ENCODE results near the gene FRMPD2. TPM values are rescaled to one million over a fixed set of nuclear protein-coding genes. Genes with fewer than 3 reads are reported as not detected.

Gene FRMPD2
- total RNA-seq, 1 donor from 2014 or later, result not detected

DNA sequence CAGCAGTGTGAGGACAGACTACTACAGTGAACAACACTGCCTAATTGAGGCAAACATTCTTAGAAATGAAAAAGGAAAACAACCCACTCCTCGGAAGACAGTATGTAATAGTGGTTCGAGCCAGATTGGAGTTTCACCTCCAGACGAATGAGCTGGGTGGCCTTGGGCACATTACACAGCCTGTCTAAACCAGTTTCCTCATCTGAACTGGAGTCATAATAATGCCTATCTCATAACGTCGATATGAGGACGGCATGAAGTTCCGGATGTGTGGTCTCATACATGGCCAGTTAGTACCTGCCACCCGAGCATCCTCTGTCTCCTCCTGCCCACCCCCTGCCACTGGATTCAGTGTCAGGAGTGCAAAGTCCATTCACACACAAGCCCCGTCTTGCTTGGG is 15.8 kb upstream of the FRMPD2 start:
- Mint-ChIP-seq H3K27ac (ENCODE audit: unreplicated experiment) (peak overlapping the region; percentile 50), H3K36me3 (ENCODE audit: low read depth, unreplicated experiment) (no peaks in the 10 kb centered on the region), H3K27me3 (ENCODE audit: unreplicated experiment) (peaks cover 3% of the 10 kb centered on the region), H3K9me3 (ENCODE audit: unreplicated experiment) (no peaks in the 10 kb centered on the region), H3K4me3 (ENCODE audit: unreplicated experiment) (no peak overlapping the region), H3K4me1 (ENCODE audit: unreplicated experiment) (peaks cover 11% of the 10 kb centered on the region)
- no peak for DNase-seq (ENCODE audit: low spot score)
- no peak for TF ChIP-seq CTCF (IDR thresholded peaks at IDR 0.05; ENCODE audit: unreplicated experiment)

- Mint-ChIP-seq H3K4me1 (ENCODE audit: unreplicated experiment) (peaks cover 11% of the 10 kb centered on the region), H3K36me3 (ENCODE audit: low read depth, unreplicated experiment) (no peaks in the 10 kb centered on the region), H3K4me3 (ENCODE audit: unreplicated experiment) (no peak overlapping the region), H3K27ac (ENCODE audit: unreplicated experiment) (peak overlapping the region; percentile 50), H3K9me3 (ENCODE audit: unreplicated experiment) (no peaks in the 10 kb centered on the region), H3K27me3 (ENCODE audit: unreplicated experiment) (peaks cover 3% of the 10 kb centered on the region)
- DNase-seq (ENCODE audit: low spot score), result peak; percentile 75
- TF ChIP-seq CTCF (IDR thresholded peaks at IDR 0.05; ENCODE audit: unreplicated experiment), result peak; percentile 78
These were observed 15.2 kb upstream of the FRMPD2 start for GRCh38 chr10:48289501-48290238.

DNA sequence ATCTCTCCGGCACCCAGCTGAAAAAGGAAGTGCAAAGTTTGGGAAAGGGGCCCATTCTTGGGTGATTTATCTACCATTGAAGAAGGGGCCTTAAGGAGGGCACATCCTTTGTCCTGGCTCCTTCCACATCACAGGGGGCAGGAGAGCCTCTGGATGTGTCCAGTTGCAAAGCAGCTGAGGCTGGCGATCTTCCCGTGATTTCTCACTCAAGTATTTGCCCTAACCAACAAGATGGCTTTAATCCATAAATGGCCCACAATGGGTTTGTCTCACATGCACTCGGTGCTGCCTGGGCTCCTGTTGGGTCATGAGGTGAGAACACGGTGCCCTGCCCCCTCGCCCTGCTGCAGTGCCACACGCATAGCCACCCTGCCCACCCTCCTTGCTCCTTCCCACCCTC is 14.2 kb upstream of the FRMPD2 start:
- no peak for TF ChIP-seq CTCF (IDR thresholded peaks at IDR 0.05; ENCODE audit: unreplicated experiment)
- Mint-ChIP-seq H3K36me3 (ENCODE audit: low read depth, unreplicated experiment) (peaks cover 4% of the 10 kb centered on the region), H3K9me3 (ENCODE audit: unreplicated experiment) (no peaks in the 10 kb centered on the region), H3K27me3 (ENCODE audit: unreplicated experiment) (peaks cover 3% of the 10 kb centered on the region), H3K4me1 (ENCODE audit: unreplicated experiment) (peaks cover 11% of the 10 kb centered on the region), H3K4me3 (ENCODE audit: unreplicated experiment) (no peak overlapping the region), H3K27ac (ENCODE audit: unreplicated experiment) (no peak overlapping the region)
- no peak for DNase-seq (ENCODE audit: low spot score)

DNA sequence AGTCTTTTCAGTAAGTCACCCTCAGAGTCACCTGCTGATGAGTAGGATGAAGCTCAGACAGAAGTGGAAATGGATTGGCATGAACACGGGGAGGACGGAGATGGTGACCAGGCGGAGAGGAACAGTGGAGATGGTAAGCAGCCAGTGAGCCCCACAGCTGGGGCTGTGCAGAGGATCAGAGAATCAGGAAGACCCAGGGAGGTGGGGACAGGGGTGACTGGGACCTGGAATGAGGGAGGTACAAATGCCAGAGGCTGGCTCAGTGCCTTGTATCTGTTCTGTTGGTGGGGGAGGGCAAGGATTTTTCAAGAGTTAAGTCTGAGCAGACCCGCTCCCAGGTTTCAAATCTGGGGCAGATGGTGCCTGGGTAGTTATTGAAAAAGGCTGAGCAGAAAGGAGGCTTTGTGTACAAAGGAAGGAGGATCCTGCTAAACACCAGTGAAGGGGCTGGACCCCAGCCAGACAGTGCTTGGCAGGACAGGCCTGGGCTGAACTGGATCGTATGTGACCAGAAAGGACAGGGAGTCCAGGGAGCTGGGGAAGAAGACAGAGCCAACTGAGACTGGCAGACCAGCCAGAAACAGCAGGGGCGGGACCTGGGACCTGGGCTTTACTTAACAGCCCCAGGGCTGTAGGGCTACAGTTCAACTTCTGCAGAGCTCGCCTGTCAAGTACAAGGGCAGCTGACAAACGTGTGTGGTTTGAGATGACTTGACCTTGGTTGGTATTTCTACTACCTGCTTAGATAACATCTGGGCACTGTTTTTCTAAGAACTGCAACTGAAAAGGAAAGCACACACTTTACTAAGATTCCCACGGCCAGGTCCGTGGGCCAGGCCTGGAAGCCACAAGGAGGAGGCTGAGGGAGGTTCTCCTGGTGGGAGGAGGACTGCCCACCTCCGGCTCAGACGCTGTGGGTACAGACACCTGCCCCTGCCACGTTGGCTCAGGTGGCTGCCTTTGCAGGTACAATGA is 13.2 kb upstream of the FRMPD2 start:
- no peak for DNase-seq (ENCODE audit: low spot score)
- Mint-ChIP-seq H3K4me3 (ENCODE audit: unreplicated experiment) (no peak overlapping the region), H3K36me3 (ENCODE audit: low read depth, unreplicated experiment) (peaks cover 4% of the 10 kb centered on the region), H3K9me3 (ENCODE audit: unreplicated experiment) (no peaks in the 10 kb centered on the region), H3K27ac (ENCODE audit: unreplicated experiment) (peak overlapping the region; percentile 21), H3K4me1 (ENCODE audit: unreplicated experiment) (peaks cover 11% of the 10 kb centered on the region), H3K27me3 (ENCODE audit: unreplicated experiment) (peaks cover 3% of the 10 kb centered on the region)
- no peak for TF ChIP-seq CTCF (IDR thresholded peaks at IDR 0.05; ENCODE audit: unreplicated experiment)

All from endothelial cell (in vitro differentiated cells).